CD1c-positive myeloid dendritic cell (primary cell): ENCODE data around the gene PRR13.
"Not testable (repeated sequence)": the region's sequence is repeated elsewhere in the genome, so short reads cannot be mapped to it uniquely, and the experiment has no call there.

ENCODE experiments used
- DNase-seq: peaks from one replicate; pipeline ENCODE4 v3.0.0-alpha.2; 2016; ENCODE audit errors: extremely low spot score

The PRR13 gene

GRCh38 chr12:53439582-53439981 is 2.0 kb upstream of the PRR13 start:
- DNase-seq = not testable (repeated sequence)

- no peak for DNase-seq
Observed at GRCh38 chr12:53443955-53444354, 2.4 kb downstream of the PRR13 start.

GRCh38 chr12:53444593-53445325 is 3.2 kb downstream of the PRR13 start:
- DNase-seq = not testable (repeated sequence)

GRCh38 chr12:53450936-53451335 is 9.4 kb downstream of the PRR13 start:
- no peak for DNase-seq

GRCh38 chr12:53451661-53452158 is 10.2 kb downstream of the PRR13 start, which contains the start of gene PCBP2:
TSS of gene PCBP2 (plus strand) at chr12:53452102. CDS start at chr12:53454801, 2,699 bp downstream.
- DNase-seq = peak; percentile 99

GRCh38 chr12:53452159-53453077 is 10.9 kb downstream of the PRR13 start:
- peak; percentile 80 for DNase-seq

DNA sequence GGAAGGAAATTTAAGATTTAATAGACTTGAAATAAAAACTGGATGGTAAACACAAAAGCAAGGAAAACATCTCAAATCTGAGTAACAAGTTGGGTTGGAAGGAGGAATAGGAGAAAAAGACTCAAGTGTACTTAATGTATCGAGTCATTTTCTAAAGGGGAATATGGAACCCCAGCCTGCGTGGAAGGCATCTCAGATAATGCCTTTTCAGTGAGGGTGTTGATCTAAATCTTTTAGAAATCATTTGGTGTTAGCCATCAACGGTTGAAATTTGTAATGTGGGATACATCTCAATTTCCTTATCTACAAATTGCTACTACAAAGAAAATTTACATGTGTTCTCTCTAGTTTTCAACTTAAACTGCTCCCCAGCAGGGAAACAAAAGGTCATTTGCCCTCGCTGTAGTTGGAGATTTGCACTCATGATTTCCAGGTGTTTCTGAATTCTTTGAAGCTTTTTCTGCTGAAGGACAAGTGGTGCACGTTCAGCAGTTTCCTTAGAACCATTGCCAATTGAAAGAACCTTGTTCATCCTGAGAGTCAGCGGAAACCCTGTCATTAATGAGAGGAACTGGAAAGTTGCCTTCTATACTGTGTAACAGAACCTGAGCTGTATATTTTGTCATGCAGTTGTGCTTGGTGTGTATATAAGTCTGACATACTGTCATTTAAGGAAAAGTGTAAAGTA is 12.6 kb downstream of the PRR13 start:
- no peak for DNase-seq

DNA sequence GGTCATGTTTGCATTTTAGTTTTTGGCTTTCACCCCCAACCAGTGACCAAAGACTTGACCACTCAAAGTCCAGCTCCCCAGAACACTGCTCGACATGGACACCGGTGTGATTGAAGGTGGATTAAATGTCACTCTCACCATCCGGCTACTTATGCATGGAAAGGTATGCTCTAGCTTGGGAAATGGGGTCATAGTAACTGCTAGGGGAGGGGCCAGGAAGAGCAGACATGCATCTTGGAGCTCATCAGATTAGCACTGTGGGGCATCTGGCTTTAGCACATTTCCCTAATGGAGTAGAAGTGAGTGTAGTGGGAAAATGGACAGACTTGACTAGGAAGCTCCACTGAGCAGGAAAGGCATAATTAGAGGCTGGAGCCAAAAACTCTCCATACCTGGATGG is 13.2 kb downstream of the PRR13 start:
- DNase-seq = no peak

DNA sequence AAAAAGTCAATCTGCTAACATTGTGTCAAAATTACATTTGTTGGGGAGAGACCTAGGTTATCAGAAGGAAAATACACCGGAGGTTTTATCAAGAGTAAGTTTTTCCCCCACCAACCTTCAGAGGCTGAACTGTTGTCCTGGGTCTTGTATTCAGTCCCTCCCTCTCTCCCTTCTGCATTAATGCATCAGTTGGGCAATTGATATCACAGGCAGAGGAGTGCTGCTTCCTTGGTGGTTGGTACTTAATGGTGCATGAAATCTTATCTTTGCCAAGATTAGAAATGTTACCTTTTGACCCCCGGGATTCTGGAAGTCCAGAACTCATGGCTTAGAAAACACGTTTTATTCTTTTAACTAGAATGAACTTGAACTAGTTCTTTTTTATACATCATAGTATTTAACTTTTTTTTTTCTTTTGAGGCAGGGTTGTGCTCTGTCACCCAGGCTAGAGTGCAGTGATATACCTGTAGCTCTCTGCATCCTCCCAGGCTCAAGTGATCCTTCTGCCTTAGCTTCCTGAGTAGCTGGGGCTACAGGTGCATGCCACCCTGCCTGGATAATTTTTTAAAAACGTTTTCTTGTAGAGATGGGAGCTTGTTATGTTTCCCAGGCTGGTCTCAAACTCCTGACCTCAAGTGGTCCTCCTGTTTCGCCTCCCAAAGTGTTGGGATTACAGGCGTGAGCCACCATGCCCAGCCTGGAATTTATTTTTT is 15.3 kb downstream of the PRR13 start:
- no peak for DNase-seq

DNA sequence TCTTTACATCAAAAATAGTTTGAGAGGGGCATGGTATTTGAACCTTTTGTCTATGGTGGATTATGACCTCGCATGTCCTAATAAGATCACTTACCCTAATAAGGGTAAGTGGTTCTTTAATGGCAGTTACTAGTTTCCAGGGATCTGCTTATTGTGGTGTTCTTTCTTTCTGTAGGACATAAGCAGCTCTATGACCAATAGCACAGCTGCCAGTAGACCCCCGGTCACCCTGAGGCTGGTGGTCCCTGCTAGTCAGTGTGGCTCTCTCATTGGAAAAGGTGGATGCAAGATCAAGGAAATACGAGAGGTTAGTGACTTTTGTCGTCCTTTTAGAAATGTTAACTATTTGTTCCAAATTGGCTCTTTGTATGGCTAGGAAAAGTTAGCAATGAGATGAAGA is 17.6 kb downstream of the PRR13 start:
- no peak for DNase-seq

DNA sequence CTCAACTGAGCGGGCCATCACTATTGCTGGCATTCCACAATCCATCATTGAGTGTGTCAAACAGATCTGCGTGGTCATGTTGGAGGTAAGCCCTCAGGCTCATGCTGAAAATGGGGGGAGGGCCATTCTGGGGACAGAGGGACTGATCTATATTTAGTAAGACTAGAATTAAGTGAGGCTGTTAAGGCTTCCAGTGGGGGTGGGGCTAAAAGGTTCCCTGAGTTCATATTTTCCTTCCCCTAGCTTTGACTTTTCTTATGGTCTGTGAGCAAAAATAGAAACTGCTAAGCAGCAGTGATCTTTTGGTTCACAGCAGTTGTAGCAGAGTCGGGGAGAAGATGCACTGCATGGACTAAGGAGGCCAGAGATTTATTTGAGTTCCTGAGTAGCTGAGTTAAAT is 19.5 kb downstream of the PRR13 start:
- no peak for DNase-seq

DNA sequence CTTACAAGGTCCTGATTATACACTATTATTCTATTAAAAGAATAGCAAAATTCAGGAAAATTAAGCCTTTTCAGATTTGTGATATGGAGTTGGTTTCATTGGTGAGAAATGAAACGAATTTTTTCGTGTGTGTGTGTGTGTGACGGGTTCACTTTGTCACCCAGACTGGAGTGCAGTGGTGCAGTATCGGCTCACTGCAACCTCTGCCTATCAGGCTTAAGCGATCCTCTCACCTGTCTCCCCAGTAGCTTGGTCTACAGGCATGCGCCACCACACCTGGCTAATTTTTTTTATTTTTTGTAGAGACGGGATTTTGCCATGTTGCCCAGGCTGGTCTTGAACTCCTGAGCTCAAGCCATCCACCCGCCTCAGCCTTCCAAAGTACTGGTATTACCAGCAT is 20.1 kb downstream of the PRR13 start:
- DNase-seq = no peak

DNA sequence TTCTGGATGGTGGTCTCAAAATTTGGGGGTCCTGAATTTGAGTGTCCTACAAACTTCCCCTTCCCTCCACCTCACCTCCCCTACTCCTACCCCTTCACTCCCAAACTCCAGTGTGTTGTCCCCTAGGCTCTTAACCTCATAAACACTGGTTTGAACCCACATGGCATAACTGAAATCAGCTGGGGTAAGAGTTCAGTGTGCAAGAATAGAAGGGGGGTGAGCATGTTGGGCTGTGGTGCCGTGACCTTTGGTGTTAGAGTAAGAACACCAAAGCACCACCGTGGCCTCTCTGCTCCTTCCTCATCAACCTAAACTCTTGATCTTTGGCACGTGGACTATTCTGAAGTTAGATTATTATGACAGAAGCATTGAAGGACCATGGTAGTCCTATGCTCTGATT is 21.4 kb downstream of the PRR13 start:
- no peak for DNase-seq

DNA sequence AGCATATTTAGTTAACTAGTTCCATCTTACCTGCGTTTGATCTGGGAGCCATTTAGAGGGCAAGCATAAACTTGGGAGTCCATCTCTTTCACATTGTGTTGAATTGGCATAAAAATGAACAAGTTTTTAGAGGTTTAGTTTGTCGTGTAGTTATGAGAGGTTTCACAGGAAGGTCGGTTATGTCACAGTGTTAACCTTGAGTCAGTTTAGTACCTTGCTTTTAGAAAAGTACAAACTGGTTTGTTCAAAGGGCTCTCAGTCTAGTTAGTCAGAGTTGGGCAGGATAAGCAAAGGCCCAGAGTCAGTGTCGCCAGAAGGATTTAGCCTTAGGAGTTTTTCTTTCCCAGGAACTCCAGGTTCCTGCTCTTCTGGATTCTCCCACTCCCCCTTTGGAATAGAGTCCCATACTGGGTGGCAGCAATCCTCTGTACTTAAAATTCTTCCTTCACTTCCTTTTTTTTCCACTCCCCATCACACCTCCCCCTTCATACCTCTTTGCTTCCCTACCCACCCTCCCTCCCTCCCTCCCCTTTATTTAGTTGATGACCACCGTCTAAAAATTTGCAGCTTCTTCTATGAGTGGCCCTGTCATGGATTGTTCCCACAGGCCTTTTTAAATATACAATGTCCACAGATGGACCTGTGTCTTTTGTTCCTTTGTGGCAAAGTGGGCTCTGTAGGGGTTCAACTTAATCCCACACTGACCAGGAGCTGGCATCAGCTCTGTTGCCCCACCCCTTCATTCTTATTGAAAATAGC is 22.4 kb downstream of the PRR13 start:
- DNase-seq = no peak

DNA sequence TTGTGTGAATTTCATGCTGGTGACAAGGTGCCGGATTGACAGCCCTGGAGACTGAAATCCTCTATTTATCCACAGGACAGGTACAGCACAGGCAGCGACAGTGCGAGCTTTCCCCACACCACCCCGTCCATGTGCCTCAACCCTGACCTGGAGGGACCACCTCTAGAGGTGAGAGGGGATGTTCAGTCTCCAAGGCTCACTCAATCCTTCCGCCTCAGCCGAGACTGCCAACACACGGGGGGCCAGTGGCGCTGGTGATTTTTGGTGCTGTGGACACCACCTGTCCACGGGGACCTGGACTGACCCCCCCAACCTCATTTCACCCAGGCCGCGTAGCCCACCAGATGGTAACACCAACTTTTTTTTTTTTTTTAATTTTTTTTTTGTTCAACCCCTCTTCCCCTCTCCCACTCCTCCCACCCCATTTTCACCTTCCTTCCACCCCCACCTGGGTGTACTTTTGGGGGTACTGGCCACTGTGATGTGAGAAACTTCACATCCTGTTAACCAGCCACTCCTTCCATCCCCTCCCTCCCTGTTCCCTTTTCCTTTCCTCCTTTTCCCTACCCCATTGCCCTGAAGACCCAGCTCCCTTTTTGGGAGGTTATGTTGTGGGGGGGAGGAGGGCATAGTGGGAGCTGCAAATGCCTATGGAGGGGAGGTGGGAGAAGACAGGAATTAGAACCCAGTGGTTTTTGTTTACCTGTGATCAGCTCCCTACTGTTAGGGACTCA is 23.3 kb downstream of the PRR13 start:
- no peak for DNase-seq

GRCh38 chr12:53465679-53466078 is 24.1 kb downstream of the PRR13 start:
- DNase-seq = peak; percentile 36

DNA sequence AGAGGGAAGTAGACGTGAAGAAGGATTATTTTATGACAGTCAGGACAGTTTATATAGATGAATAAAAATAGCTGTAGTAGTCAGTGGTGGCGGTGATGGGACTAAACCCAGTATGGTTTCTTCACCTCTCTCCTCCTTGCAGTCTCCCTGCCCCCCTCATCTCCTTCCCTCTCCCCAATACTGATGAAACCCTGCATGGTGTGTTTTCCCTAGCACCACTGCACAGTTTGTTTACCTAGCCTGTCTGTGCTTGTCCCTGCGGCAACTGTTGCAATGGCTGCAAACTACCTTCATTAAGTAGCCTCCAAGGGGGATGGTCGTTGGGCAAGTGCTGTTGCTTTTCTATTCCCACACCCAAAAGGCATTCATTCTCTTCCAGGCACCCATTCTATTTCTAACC is 25.1 kb downstream of the PRR13 start:
- DNase-seq = no peak

GRCh38 chr12:53467082-53467481 is 25.5 kb downstream of the PRR13 start:
- no peak for DNase-seq

DNA sequence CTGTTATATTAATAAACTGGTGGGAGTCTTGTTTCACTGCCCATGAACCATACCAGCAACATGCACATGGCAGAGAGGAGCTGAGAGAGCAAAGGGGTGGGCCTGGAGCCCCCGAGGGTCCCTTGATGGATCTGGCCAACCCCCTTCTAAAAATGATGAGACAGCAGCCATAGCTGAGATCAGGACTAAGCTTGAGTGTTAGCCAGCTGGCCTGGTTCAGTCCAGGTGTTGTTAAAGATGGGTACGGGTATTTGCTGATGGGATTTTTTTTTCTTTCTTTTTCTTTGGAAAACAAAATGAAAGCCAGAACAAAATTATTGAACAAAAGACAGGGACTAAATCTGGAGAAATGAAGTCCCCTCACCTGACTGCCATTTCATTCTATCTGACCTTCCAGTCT is 26.3 kb downstream of the PRR13 start:
- no peak for DNase-seq

DNA sequence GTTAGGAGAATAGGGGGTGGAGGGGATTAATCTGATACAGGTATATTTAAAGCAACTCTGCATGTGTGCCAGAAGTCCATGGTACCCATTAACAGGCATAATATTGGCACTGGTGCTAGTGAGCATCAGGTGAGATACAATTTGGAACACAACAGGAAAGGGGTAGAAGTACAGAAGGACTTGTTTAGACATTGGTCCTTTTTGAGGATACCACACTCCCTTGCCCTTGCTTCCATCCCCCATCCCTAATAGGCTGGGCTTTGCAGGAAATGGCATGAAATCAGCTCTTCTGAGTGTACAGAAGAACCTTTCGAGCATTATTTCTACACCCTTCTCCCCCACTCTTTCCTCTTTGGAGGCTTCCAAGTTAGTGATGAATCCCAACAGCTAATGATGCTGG is 26.7 kb downstream of the PRR13 start:
- no peak for DNase-seq
